NCI-H128 (cell line): Measurements from ENCODE around the gene CAMK1D.

Experiments used
- DNase-seq: peaks from one replicate; lab custom pipeline; 2025; ENCODE audit not compliant: unreplicated experiment; lab: John Stamatoyannopoulos, UW

CAMK1D gene

DNA sequence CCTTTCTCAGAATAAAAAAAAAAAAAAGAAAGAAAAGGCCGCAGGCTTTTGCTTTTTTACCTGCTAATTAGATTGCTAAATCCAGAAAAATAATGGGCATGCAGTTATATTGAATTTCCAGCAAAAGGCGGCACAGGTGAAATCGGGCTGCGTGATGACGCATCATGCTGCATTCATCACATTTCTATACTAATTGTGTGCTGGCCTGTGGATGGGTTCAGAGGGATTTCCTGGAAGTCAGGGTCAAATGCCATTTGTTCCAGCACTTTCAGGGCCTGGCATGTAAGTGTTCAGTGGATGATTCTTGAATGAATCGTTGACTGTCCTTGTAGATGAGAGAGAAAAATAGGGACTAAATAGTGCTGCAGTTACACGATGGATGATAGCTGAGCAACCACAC is 292.7 kb downstream of the CAMK1D start:
- no peak for DNase-seq

DNA sequence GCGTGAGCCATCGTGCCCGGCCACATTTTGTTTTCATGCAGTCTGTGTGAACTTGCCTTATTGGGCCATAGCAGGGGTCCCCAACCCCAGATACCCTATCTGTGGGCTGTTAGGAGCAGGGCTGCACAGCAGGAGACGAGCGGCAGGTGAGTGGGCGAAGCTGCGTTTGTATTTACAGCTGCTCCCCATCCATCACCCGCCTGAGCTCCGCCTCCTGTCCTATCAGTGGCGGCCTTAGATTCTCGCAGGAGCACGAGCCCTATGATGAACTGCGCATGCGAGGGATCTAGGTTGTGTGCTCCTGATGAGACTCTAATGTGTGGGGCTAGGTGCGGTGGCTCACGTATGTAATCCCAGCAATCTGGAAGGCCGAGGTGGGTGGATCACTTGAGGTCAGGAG is 293.9 kb downstream of the CAMK1D start:
- DNase-seq: no peak

DNA sequence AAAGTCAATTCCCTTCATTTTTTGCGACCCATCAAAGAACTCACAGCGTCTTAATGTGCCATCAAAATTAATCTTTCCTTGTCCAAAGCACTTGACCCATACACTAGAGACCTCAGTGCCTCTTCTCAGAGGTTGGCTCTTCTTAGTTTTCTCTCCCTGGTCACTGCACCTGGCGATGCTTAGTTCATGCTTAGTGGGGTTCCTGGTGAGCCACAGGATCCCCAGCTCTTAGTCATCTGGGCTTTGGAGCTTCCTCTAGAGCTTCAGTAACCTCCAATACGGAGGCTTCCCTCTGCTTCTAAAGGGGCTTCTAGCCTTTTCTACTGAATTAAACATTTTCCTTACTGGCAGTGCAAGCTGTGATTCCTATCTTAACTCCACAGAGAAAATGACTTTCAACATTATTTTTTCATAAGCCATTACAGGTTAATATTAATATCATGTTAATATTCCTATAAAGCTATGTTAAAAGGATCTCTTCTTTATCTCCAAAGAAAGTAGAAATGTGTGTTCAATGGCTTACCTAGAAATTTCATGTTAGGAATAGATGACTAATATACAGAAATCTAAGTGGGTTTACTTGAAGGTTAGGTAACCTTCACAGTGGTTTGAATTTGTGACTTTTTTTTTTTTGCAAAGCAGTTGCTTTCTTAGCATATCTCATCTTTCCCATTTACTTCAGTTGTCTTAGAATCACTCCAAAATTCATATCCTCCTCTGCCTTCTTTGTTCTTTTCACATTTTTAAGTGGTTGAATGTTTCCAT is 295.2 kb downstream of the CAMK1D start:
- no peak for DNase-seq

DNA sequence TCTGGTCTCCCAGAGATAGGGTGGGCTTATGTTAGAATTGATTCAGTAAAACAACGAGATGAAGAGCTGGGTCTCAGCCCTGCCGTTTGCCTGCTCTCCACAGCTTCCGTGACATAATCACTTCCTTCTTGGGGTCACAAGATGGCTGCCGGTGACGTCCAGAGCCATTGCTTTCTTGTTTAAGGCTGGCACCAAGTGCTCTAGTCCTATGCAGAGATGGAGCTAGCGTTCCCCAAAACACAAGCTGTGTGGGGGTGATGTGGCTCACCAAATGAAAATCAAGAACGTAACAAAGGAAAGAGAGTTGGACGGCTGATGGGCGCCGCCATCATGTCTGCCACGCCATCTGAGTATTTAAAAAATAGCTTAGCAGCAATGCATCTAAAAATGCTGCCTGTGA is 296.1 kb downstream of the CAMK1D start:
- no peak for DNase-seq

DNA sequence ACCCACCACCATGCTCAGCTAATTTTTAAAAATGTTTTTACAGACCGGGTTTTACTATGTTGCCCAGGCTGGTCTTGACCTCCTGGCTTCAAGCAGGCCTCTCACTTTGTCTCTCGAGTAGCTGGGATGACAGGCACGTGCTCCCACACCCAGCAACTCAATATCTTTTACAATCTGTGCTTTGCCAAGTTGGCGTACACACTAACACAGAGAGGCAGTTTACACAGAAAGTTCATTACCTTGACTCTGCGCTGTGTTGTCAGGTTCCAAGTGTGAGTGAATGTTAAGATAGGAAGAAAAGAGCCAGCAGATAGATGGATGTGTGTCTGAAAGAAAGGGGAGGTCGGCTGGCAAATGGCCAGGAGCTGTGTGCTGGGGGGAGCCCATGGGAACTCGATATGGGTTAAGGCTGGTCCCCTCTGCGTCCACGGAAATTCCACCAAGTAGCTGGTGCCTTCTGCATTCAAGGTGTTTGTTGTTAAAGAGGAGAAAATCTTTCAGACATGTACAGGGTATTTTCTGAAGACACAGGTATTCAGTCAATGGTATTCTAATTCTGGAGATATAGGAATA is 299.8 kb downstream of the CAMK1D start:
- DNase-seq: no peak

DNA sequence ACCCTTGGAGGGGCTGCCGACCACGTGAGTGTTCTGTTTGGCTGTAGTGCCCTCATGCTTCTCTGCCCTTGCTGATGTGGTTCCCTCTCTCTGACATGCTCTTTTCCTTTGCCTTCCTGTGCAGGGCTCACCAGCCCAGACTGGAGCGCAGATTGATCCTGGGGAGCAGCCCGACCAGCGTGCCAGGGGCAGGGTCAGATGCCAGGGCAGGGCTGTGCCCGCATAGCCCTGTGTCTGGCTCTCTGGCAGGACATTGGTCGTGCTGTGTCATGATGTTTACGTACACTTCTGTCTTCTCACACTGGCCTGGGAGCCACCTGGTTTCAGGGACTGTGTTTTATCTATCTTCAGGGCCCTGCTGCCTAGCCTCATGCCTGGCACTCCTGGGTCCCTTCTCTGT is 300.8 kb downstream of the CAMK1D start:
- no peak for DNase-seq

DNA sequence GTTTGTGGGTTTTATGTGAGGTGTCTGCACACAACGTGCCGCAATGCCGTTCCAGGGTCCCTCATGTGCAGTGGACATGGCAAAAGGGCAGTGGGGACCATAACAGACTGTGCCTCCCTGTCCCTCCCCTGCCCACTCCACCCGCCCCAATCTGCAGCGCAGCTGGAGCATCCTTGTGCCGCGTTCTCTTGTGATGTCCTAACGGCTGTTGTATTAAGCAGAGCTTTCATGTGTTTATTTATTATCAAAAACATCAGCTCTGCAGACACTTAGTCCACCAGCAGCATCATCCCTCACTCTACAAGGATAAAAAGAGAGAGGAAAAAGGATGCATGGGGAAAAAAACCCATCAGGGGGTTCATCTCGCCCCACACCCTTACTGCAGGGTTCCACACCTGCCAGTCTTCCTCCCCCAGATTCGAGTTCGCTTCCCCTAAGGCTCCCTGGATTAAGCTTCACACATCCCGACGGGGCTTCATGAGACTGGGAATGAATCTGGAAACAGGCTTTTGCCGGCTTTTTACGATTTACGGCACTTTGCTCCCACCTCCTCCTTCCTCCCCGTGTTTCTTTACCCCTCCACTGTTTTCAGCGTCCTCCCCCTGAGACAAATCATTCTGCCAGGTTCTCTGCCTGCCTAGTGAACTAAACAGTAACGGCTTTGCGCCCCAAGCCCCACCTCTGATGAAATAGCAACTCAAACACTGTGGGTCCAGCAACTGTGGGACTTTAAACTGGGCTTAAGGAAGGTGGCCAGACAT is 301.4 kb downstream of the CAMK1D start:
- DNase-seq: no peak

DNA sequence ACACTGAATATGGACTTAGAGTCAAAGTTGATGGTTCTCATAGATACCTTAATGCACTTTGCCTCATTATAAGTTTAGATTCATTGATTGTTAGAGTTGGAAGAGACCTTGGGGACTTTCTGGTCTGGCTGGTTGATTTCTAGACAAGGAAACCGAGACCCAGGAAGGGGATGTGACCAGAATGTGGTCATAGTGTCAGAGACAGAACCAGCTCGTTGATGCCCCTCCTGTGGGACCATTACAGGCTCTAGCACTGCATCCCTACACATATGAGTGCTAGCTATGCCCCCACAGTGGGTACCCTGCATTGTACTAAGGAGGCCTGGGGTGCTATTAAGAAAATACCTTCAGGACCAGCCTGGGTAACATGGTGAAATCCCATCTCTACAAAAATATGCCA is 306.6 kb downstream of the CAMK1D start:
- no peak for DNase-seq

DNA sequence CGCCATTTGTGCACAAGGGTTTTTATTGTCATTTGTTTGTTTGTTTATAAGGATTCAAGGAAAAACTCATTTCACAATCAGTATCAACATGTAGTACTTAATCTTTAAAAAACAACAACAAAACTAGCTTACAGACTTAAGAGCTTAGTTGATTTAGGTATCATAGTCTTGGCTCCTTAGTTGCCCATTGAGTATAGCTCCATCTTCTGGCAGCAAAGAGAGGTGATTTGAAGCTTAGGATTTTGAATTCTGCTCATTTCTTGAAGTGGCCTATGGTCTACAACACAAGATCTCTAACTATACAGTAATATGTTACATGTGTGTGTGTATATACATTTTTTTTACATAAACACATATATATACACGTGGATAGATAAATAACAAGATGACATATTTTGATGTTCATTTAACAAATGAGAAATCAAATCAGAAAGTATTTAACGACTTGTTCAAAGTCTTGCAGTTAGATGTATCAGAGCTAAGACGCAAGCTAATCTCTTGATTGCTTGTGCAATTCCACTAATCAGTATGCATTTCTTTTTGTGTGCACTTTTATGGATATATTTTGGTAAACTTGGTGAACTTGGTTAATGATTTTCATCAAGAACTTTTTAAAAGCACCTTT is 307.3 kb downstream of the CAMK1D start:
- no peak for DNase-seq

DNA sequence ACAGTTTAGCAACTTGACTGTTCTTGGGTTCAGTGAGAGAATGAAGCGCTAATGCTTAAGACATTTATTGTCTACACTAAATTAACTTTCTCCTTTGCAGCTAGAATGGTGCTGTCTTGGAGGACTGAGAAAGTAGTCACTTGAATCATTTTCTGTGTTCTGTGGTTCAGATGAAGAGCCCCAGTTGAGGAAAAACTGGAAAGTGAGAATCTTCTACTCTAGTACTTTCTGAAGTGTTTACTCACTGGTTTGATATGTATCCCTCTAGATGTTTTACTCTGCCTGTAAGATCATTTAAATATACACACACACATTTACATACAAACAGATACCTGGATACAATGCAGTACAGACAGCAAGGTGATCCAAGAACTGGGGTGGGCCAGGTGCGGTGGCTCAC is 308.1 kb downstream of the CAMK1D start:
- DNase-seq: no peak

DNA sequence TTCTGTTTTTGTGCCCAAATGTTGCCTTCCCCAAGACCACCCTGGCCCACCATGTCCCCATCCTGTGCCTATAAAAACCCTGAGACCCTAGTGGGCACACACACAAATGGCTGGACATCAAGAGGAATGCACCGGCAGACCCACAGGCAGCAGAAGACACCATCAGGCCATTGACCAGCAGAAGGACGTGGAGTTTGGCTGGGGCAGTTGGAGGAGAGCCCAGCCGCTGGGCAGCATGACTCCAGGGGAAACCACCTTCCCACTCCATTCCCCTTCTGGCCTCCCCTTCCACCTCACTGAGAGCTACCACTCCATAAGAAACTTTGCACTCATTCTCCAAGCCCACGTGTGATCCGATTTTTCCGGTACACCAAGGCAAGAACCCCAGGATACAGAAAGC is 309.2 kb downstream of the CAMK1D start:
- DNase-seq: no peak

DNA sequence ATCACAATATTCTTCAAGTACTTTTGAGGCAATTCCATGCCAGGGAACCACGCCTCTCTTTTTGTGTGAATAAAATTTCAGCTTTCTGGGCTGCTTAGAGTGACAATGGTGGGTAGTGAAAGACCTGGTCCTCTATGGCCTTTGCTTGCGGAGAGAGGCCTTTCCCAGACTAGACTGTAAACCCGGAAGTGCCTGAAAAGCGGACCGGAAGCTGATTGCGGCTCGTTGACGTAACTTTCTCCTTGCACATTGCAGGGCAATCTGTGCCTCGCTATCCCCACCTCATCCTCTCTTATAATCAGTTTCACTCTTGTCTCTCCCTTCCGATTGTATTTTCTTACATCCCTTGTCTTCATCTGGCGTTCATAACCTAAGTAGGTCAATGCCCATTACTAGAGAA is 310.4 kb downstream of the CAMK1D start:
- no peak for DNase-seq

DNA sequence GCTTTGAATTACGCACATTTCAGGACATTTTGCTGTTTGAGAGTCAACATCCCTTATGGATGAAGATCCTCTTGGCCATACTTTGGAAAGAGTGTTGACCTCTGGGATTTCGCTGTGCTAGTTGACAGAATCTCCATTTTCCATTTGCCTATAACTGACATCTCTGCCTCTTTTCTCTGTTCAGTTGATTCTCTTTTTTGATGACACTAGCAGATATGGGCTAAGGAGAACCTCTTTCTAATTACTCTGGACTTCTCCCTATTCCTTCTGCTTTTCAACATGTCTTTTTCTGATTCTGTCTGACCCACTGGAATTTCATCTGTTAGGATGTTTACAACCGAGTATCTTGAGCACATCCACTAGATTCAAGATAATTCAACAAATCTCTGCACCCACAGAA is 311.5 kb downstream of the CAMK1D start:
- no peak for DNase-seq

DNA sequence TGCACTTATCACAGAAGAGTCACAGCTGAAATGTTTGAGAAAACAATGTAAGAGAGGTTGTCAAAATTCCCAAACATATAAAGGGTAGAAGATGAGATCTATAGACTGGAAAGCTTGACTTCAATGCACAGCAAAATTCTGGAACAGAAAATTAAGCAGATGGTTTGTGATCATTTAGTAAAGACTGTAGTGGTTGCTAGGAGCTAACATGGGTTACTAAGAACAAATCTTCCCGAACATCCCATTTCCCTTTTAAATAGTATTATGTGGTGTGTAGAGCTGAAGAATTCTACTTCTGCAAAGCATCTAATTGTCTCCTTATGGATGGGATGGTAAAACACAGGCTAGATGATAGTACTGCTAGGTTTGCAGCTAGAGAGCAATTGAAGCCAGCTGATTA is 312.3 kb downstream of the CAMK1D start:
- no peak for DNase-seq

DNA sequence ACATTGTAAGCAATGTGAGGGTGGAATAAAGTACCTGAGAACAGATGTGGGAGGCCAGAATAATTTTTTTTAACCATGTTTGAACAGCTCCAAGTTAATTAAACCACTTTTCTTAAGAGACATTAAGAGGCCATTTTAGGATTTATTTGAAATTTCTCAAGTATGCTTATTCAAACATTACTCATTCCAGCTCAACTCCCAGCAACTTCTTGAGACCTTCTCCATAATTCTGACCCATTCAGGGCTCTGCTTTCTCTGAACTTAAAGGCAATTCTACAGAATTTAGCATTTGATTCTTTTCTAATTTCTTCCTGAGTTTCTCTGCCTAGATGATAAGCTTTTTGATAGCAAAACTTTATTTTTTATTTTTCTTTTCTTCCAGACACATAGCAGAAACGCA is 314.5 kb downstream of the CAMK1D start:
- DNase-seq: no peak

DNA sequence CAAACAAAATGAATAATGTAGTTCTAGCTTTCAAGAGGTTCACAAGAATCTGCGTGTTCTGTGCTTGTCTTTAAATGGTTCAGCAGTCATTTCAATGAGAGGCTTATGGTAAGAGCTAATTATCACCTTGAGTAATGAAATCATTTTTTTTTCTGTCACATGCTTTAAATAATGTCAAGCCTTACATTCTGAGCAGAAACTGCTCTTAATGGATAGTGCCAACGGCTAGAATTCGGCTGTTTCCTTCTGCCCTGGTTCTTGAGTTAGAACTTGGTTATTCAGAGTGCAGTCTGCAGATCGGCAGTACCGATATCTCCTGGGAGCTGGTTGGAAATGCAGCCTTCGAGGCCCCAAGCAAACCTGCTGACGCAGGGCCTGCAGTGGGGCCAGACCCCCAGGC is 316.2 kb downstream of the CAMK1D start:
- no peak for DNase-seq

DNA sequence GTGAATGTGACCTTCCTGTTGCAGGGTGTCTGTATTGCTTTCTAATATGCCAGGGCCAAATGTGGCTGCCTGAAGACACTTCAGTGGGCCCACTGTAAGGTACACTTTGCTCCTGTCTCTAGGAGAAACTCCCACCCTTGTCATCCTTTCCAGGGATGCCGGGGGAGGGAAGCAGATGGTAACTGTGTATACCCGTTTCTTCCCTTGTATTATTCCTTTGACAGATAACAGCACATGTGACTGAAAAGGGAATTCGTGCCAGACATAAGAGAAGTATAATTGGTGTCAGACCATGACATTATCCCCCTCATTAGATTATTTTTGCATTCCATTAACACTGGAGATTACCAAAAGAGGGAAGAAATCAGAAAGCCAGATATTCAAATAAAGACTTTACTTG is 317.7 kb downstream of the CAMK1D start:
- no peak for DNase-seq

DNA sequence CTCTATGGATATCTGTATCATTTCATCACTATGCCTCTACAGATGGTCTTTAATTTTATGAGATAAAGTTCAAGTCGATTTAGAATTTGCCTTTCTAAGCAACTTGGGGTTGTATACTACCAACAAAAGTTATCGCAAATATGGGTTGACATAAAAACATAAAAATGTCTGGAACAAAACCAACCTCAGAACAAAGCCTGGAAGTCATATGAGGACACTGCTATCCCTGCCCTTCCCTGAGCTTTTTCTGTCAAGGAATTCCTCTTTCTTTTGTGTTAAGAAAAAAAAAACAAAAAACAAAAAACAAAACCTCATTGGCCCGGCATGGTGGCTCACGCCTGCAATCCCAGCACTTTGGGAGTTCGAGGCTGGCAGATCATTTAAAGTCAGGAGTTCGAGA is 319.3 kb downstream of the CAMK1D start:
- no peak for DNase-seq

DNA sequence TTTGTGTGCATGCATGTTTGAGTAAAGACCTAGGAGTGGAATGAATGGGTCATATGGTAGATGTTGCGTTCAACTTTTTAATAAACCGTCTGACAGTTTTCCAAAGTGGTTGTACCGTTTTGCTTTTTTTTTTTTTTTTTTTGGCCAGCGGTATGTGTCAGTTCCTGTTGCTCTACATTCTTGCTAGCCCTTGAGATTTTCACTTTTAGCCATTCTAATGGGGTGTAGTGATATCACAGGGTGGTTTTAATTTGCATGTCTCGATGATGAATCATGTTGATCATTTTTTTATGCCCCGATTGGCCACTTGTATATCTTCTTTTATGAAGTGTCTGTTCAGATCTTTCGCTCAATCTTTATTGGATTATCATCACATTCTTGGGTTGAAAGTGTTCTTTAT is 320.7 kb downstream of the CAMK1D start:
- DNase-seq: no peak

DNA sequence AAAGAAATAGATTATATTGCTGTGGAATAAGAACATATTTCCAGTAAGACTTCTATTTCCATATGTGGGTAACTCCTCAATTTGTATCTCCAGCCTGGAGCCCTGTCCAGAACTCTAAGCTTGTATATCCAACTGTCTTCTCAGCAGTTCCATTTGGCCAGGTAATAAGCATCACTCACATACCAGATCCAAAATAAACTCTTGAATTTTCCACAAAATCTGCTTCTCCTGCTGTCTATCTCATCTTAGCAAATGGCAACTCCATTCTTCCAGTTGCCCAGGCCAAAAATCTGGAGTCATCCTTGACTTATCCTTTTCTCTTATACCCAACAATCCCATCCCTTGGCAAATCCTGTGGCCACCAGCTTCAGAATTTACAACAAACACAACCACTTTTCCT is 325.8 kb downstream of the CAMK1D start:
- no peak for DNase-seq

DNA sequence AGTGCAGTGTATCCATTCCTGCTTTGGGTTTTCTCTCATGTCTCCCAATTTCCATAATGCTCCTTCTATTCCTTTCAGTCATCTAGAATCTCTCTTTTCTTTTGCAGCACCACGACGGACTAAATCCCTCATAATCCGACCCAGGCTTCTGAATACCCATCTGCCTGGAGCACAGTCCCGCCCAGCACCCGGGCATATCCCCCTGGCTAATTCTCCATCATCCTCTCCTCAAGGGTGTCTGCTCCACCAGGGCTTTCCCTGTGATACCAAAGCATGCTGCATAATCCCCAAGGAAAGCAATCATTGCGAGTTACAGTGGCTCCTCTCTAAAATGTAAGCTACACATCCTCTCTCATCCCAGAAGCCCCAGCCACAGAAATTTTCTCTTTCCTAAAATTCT is 330.3 kb downstream of the CAMK1D start:
- DNase-seq: no peak

DNA sequence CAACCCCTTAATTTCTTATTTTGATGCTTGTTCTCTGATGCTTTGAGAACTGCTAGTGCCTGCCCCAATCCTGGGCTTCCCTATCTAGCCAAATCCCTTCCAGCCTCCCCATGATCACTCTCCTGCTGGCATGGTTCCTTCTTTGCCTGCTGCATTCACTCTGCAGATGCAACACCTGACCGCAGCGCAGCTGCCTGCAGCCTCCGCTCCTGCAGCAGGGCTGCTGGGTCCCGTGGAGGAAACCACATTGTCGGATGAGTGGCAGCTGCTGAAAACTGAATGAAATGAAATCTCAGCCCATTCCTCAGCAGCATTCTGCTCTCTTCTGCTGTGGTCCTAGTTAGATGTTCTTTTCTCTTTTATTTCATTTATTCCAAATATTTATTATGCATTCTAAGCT is 331.9 kb downstream of the CAMK1D start:
- DNase-seq: no peak
